Dermis blood vessel endothelial cell (primary cell): ENCODE data around the gene SLC25A23. TPM values are rescaled to one million over a fixed set of nuclear protein-coding genes. Genes with fewer than 3 reads are reported as not detected.
A peak's percentile ranks its signal among the peaks of the same experiment; 100 is the strongest.
"Not testable (repeated sequence)": the region's sequence is repeated elsewhere in the genome, so short reads cannot be mapped to it uniquely, and the experiment has no call there.

Source experiments
- DNase-seq: peaks from one replicate; pipeline ENCODE4 v3.0.0; 2010
- total RNA-seq: library from RNA; depleted of rRNA; stranded (reverse); fragments of >200 nt; gene quantifications from 2 replicates; pipeline ENCODE4 v1.2.3, GENCODE V29; 2014

The SLC25A23 gene
- total RNA-seq, 1 donor from 2014 or later: 20.4 TPM

DNA sequence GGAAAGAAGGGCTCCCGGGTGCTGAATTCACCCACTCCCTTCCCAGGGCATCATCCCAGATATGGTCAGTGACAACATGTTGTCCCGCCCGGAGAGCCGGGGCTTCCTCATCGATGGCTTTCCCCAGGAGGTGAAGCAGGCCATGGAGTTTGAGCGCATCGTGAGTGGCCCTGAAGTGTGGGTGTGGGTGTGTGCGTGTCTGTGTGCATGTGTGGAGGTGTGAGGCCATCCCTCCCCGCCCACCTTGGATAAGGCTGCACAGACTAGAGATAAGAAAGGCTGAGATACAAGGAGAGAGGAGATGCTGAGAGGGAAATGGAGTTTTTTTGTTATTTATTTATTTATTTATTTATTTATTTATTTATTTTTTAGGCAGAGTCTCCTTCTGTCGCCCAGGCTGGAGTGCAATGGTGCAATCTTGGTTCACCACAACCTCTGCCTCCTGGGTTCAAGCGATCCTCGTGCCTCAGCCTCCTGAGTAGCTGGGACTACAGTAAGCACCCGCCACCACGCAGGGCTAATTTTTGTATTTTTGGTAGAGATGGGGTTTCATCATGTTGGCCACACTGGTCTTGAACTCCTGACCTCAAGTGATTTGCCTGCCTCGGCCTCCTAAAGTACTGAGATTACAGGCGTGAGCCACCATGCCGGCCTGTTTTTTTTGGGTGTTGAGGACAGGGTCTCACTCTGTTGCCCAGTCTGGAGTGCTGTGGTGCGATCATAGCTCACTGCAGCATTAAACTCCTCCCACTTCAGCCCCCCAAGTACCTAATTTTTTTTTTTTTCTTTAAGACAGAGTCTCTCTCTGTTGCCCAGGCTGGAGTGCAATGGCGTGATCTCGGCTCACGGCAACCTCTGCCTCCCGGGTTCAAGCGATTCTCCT lies 59.3 kb downstream of the SLC25A23 start:
- DNase-seq: not testable (repeated sequence)

DNA sequence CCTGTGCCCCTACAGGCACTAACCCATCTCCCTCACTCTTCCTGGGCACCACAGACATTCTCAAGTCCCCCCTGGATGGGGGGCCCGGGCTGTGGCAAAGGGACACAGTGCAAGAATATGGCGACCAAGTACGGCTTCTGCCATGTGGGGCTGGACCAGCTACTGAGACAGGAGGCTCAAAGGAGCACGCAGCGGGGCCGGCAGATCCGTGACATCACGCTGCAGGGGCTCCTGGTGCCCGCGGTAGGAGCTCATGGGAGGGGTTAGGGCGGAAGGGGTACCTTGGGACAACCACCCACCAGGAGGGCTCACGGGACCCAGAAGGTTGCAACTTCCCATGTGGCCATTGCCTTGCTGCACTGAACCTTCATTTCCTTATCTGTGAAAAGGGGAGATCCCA lies 63.3 kb downstream of the SLC25A23 start:
- DNase-seq: no peak

DNA sequence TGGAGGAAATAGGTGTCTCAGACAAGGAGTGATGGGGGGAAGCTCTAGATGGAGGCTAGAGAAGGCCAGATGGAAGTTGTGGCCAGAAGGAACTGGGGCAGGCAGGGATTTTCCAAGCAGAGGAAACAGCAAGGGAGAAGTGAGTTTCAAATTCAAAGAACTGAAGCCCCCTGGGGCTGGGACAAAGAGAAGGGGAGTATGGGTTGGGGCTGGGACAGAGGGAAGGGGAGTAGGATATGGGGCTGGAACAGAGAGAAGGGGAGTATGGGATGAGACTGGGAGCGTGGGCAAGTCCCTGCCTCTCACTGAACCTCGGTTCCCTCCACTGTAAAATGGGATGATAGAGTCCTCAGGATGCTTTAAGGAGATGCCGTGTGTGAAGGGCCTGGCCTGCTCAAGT lies 64.8 kb downstream of the SLC25A23 start:
- DNase-seq: no peak

DNA sequence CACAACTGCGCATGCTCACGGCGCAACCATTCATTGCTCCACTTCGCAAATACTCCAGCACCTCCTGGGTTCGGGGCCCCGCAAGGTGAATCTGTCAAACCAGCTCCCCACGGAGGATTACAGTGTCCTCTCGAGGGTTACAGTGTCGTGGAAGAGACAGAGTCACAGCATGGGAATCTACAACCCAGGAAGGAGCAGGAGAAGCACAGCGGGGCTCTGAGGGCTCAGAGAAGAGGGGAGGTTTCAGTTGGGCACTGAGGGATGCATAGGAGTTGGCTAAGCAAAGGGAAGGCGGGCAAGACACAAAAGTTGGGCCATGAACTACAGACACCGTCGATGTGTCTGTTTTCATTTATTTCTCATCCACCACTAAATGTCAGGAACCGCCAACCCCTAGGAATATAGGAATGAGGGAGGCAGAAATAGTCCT lies 65.6 kb downstream of the SLC25A23 start:
- no peak for DNase-seq

DNA sequence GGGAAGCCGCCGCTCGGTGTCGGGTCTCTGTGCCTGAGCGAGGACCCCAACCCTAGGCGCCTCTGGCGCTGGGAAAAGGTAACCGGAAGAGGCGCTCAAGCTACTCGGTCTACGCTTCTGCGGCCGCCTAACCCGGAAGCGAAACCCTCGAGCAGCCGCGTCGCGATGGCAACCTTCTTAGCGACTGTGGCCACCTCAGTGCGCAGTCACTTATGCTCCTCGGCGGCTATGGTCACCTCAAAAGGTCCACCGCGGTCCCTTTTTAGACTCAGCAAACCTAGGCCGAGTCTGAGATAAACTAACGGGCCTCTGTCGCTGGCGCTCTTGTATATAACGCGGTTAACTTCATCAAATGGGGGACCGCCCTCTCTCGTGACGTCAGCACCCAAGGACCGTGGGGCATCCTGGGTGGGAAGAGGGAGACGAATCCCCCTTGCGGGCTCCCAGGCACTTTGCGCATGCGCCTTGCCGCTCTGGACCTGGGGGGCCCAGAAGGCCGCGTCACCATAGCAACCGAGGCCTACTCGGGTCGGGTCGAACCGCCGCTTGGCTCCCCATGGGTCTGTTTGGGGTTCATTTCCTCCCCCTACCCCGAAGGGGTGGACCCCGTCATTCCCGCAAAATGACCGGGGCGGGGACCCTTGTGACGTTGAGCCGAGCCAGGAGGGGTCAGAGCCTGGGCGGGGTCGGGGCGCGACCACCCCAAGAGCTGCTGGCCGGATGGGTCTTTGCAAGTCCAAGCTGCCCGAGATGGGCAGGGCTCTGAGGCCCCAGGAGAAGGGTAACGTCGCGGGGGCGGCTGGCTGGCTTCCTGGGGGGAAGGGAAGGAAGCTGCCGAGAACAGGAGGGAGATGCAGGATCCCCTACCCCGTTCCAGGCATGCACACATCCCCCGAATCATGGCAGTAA lies 66.3 kb downstream of the SLC25A23 start, which contains the start of gene GTF2F1:
TSS of gene GTF2F1 (minus strand) at position 91 of the 909 bp plus-strand sequence. CDS start 169 bp downstream, outside the sequence.
- peak; percentile 94 for DNase-seq

DNA sequence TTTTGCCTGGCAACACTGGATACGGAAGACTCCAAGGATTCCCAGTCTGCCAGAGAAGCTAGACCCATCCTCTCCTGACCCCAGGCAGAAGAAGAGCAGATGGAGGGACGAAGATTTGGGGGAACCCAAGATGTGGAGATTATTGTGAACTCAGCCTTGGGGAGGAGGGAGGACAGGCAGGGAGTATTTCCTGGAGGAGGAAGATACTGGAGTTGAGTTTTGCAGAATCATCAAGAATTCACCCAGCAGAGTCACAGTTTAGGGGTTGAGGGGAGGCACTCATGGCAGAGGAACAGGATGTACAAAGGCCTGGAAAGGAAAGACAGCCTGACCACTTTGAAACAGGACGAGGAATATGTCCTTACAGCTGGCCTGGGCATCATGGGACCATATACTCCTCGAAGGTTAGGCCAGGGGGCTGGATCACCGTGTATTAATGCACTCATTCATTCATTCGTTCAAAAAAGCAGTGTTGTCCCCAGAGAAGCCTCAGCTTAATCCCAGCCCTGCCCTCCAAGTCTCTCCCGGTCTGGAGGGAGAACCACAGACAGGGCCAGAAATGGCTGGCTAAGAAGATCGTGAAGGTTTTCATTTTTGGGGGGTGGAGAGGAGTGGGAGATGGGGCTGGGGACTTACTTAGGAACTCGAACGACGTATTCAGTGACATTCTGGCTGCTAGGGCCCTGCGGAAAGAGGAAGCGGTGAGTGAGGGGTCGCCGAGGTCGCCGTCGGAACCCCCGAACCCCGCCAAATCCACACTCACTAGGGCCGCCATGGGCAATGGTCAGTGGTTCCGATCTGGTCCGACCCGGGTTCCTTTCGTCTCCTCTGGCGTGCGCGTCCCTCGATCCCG lies 67.1 kb downstream of the SLC25A23 start:
- DNase-seq: no peak

Other genes starting within 250 kb of the SLC25A23 start
- 5.1 and 13.2 TPM in 2 replicates for gene MLLT1, start 179.8 kb downstream of the SLC25A23 start, total RNA-seq
- not detected in 2 replicates for gene ACER1, start 126.2 kb downstream of the SLC25A23 start, total RNA-seq
- gene CLPP, start 98.3 kb downstream of the SLC25A23 start, total RNA-seq: 74.1 and 79.5 TPM in 2 replicates
- 24.4 and 59.2 TPM in 2 replicates for gene ALKBH7, start 87.0 kb downstream of the SLC25A23 start, total RNA-seq
- gene PSPN, start 83.9 kb downstream of the SLC25A23 start, total RNA-seq: 0.85 and 1.1 TPM in 2 replicates
- gene GTF2F1, start 66.6 kb downstream of the SLC25A23 start, total RNA-seq: 41.4 and 74.5 TPM in 2 replicates
- gene KHSRP, start 35.0 kb downstream of the SLC25A23 start, total RNA-seq: 78.3 and 238 TPM in 2 replicates
- 0.05 TPM in 1 of 2 replicates, not detected in the other for gene SLC25A41, start 26.0 kb downstream of the SLC25A23 start, total RNA-seq
- not detected in 2 replicates for gene CRB3, start 4.5 kb upstream of the SLC25A23 start, total RNA-seq
- gene DENND1C, start 22.0 kb upstream of the SLC25A23 start, total RNA-seq: not detected in 2 replicates
- not detected in 2 replicates for gene TUBB4A, start 42.5 kb upstream of the SLC25A23 start, total RNA-seq
- gene TNFSF9, start 71.2 kb upstream of the SLC25A23 start, total RNA-seq: 0.34 and 0.60 TPM in 2 replicates
- gene CD70, start 131.4 kb upstream of the SLC25A23 start, total RNA-seq: 0.14 TPM in 1 of 2 replicates, not detected in the other
- gene TNFSF14, start 210.4 kb upstream of the SLC25A23 start, total RNA-seq: not detected in 2 replicates